GM10248 (cell line): ENCODE data around the gene C1S.

ENCODE experiments used
- CTCF ChIA-PET: fragments of 300-600 bp; sonication (Branson Sonifier 250); formaldehyde crosslinking; extraction: SDS; loops from one replicate; lab custom pipeline; 2021; ENCODE audit warnings: antibody characterized with exemption; lab: Yijun Ruan, JAX
- POLR2A ChIA-PET: fragments of 350-650 bp; sonication (Branson Sonifier 250); formaldehyde crosslinking; extraction: SDS; loops from one replicate; lab custom pipeline; 2020; ENCODE audit warnings: antibody characterized with exemption; lab: Yijun Ruan, JAX
- DNase-seq: peaks from one replicate; pipeline ENCODE4 v3.0.0; 2012; ENCODE audit errors: extremely low spot score
- CTCF ChIP-seq: IDR thresholded peaks from 2 replicates; pipeline ENCODE4 v1.5.1; 2012; ENCODE audit warnings: mild to moderate bottlenecking, low read depth; ENCODE audit errors: extremely low read depth, missing control alignments, control extremely low read depth

C1S gene

GRCh38 chr12:7118881-7119280 is 58.4 kb downstream of the C1S start:
- no peak for DNase-seq
- ChIA-PET CTCF (interaction anchor here (1.1 to 11.5 kb wide), 4 partner anchors 8 to 154 kb away, joined by 4 to 108 read pairs (median 4); partner anchors contain the start of genes C1RL and CLSTN3), POLR2A (no interaction called here)
- no peak for TF ChIP-seq CTCF

GRCh38 chr12:7120166-7120565 is 59.6 kb downstream of the C1S start:
- POLR2A ChIA-PET = no interaction called here
- CTCF ChIA-PET = interaction anchor here (1.3 to 11.5 kb wide), 2 partner anchors 10 kb away, joined by 4 to 108 read pairs; partner anchors contain the start of genes C1RL and CLSTN3
- no peak for TF ChIP-seq CTCF
- DNase-seq = no peak
